Lung (tissue), 12 donors: ENCODE data around the gene DCLK2. TPM values are rescaled to one million over a fixed set of nuclear protein-coding genes. Genes with fewer than 3 reads are reported as not detected.
A peak's percentile ranks its signal among the peaks of the same experiment; 100 is the strongest.

Experiments
- ATAC-seq: fragments of 200-7000 bp; cut with Tn5 transposase; one replicate; pipeline ENCODE4 v1.9.1; 2020; ENCODE audit warnings: moderate number of reproducible peaks; ENCODE audit not compliant: insufficient read depth, low FRiP score
- DNase-seq, 3 donors: peaks; one replicate each; pipeline ENCODE4 v3.0.0-alpha.2; 2013 to 2017
- H3K27ac ChIP-seq, 2 donors: one replicate each; pipeline ENCODE4 v1.5.1; 2013; ENCODE audit warnings: mild to moderate bottlenecking in 2 of 2, moderate library complexity in 2 of 2, control low read depth in 1 of 2, inconsistent platforms in 1 of 2, low read depth in 1 of 2, low read length in 1 of 2
- H3K27me3 ChIP-seq, 3 donors: one replicate each; pipeline ENCODE4 v1.5.1; 2013; ENCODE audit warnings: low read length in 2 of 3; ENCODE audit not compliant: control insufficient read depth in 3 of 3, insufficient read depth in 3 of 3
- H3K36me3 ChIP-seq, 4 donors: one replicate each; pipeline ENCODE4 v1.5.1; 2013; ENCODE audit warnings: low read length in 4 of 4, mild to moderate bottlenecking in 1 of 4, moderate library complexity in 1 of 4; ENCODE audit not compliant: control insufficient read depth in 4 of 4, insufficient read depth in 4 of 4
- H3K4me1 ChIP-seq, 5 donors: one replicate each; pipeline ENCODE4 v1.5.1; 2013; ENCODE audit warnings: low read length in 5 of 5, mild to moderate bottlenecking in 2 of 5, moderate library complexity in 1 of 5; ENCODE audit not compliant: control insufficient read depth in 5 of 5, insufficient read depth in 5 of 5
- H3K4me3 ChIP-seq: one replicate; pipeline ENCODE4 v1.5.1; 2013; ENCODE audit warnings: mild to moderate bottlenecking, control low read depth, moderate library complexity
- H3K9ac ChIP-seq, 2 donors: one replicate each; pipeline ENCODE4 v1.5.1; 2013; ENCODE audit warnings: low read length in 2 of 2, control low read depth in 1 of 2; ENCODE audit not compliant: insufficient read depth in 1 of 2
- H3K9me3 ChIP-seq, 4 donors: one replicate each; pipeline ENCODE4 v1.5.1; 2013; ENCODE audit warnings: low read length in 3 of 4, mild to moderate bottlenecking in 1 of 4, moderate library complexity in 1 of 4; ENCODE audit not compliant: control insufficient read depth in 4 of 4, insufficient read depth in 3 of 4
- WGBS, 2 donors: extraction: QIAGEN DNeasy Blood & Tissue Kit; methylation state at CpG; one replicate each; pipeline ENCODE4 v1.1.7; 2013; 5-methylcytosine and 5-hydroxymethylcytosine counted together
- polyA plus RNA-seq, 2 donors: library from polyadenylated mRNA; stranded (reverse); fragments of 200-250 nt; gene quantifications; one replicate each; pipeline ENCODE4 v1.2.1, GENCODE V29; 2013
- total RNA-seq, 2 donors: library from RNA; depleted of rRNA in 1 of 2; stranded (reverse); fragments of >200 nt in 1 of 2; gene quantifications; one replicate each; pipeline ENCODE4 v1.2.1, GENCODE V29; 2014 to 2021
- TF ChIP-seq, protein P1 (sequence below): IDR thresholded peaks from 2 replicates; pipeline ENCODE4 v1.5.1; 2012; ENCODE audit warnings: mild to moderate bottlenecking; ENCODE audit errors: control extremely low read depth, extremely low read depth
- donor health status: control.
- donor health status: control.
- donor health status: Bipolar disorder and iron deficiency.
- donor health status: healthy.
- donor health status: DM: yes; HTN: yes; CAD: no.

Gene DCLK2
- total and polyA plus RNA-seq, 4 donors: 1.4 to 11.8 (median 2.7) TPM

DNA sequence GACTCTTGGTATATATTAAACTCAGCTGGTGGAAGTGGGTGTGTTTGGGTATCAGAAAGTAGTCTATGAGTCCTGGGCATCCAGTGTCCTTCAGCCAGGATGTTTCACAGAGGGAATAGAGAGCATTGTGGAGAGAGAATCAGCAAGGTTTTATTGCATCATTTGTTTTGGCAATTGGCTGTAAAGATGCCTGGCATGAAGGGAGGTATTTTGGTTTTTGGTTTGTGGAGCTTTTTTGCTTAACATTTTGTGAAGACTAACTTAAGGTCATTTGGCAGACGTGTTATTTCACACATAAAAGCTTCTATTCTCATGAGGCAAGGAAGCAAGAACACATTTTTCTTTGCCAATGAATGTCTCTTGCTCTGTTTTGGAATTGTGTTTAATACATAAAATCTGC, 71.1 kb downstream of the DCLK2 start:
- Histone ChIP-seq H3K4me1 (peaks cover 0 to 7% (median 0%) of the 10 kb centered on the region in 5 donors), H3K27me3 (no peaks in the 10 kb centered on the region), H3K27ac (no peak overlapping the region), H3K9me3 (no peaks in the 10 kb centered on the region), H3K4me3 (no peak overlapping the region), H3K36me3 (no peaks in the 10 kb centered on the region), H3K9ac (no peak overlapping the region)
- TF ChIP-seq, protein P1, sequence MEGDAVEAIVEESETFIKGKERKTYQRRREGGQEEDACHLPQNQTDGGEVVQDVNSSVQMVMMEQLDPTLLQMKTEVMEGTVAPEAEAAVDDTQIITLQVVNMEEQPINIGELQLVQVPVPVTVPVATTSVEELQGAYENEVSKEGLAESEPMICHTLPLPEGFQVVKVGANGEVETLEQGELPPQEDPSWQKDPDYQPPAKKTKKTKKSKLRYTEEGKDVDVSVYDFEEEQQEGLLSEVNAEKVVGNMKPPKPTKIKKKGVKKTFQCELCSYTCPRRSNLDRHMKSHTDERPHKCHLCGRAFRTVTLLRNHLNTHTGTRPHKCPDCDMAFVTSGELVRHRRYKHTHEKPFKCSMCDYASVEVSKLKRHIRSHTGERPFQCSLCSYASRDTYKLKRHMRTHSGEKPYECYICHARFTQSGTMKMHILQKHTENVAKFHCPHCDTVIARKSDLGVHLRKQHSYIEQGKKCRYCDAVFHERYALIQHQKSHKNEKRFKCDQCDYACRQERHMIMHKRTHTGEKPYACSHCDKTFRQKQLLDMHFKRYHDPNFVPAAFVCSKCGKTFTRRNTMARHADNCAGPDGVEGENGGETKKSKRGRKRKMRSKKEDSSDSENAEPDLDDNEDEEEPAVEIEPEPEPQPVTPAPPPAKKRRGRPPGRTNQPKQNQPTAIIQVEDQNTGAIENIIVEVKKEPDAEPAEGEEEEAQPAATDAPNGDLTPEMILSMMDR: no peak
- DNase-seq (peak in 1 of 3 donors; percentile 21), ATAC-seq (no peak)
- WGBS, 2 donors: 67 to 80% methylated on average over 1 of the region's 1 CpG

DNA sequence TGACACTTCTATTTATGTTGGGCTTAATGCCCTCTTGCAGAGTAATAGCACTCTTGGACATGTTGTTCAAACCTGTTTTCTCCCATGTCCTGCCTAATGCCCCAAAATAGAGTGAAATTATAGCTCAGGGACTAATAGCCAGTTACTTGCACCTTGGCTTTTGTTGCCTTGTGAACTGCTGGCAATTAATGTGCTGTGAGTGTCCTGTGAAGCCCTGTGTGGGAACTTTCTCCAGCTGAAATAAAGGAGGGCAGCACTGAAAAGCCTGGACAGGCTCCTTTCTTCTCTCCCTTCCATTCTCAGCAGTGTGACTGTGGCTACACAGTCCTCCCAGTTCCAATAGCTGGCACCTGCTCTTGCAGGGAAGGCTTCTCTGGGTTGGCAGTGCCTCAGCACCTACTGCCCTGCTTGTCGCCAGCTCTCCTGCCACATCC, 72.4 kb downstream of the DCLK2 start:
- H3K4me3 ChIP-seq: no peak overlapping the region
- DNase-seq (no peak), ATAC-seq (no peak)
- no peaks in the 10 kb centered on the region for H3K9me3 ChIP-seq
- H3K27me3 ChIP-seq: no peaks in the 10 kb centered on the region
- H3K27ac ChIP-seq: no peak overlapping the region
- H3K36me3 ChIP-seq: no peaks in the 10 kb centered on the region
- peaks cover 0 to 7% (median 0%) of the 10 kb centered on the region in 5 donors for H3K4me1 ChIP-seq
- WGBS, 2 donors: 87 to 100% methylated on average over 1 of the region's 1 CpG
- TF ChIP-seq, protein P1: no peak
- no peak overlapping the region for H3K9ac ChIP-seq

DNA sequence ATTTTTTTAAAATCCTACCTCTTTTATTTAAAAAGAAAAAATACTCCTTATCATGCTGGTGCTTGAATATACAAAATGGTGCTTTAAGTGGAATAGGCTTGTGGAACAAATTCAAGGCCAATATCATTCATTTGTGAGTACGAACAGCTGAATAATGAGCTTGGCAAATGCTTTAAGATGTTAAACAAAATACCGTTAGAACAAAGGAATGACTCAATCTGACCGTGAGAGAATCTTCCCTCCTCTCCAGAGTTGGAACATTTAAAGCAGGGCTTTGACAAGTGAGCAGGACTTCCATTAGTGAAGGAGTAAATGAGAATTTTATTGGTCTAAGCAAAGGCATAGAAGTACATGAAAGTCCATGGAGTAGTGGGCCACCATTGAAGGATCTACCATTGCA, 74.5 kb downstream of the DCLK2 start:
- no peak overlapping the region for H3K9ac ChIP-seq
- H3K9me3 ChIP-seq: no peaks in the 10 kb centered on the region
- WGBS, 2 donors: 56 to 75% methylated on average over 3 of the region's 3 CpGs
- TF ChIP-seq, protein P1: no peak
- peaks cover 0 to 7% (median 0%) of the 10 kb centered on the region in 5 donors for H3K4me1 ChIP-seq
- no peak for ATAC-seq
- H3K27me3 ChIP-seq: no peaks in the 10 kb centered on the region
- DNase-seq: no peak
- no peaks in the 10 kb centered on the region for H3K36me3 ChIP-seq
- no peak overlapping the region for H3K4me3 ChIP-seq
- peak overlapping the region in 1 of 2 donors; percentile 7 for H3K27ac ChIP-seq

DNA sequence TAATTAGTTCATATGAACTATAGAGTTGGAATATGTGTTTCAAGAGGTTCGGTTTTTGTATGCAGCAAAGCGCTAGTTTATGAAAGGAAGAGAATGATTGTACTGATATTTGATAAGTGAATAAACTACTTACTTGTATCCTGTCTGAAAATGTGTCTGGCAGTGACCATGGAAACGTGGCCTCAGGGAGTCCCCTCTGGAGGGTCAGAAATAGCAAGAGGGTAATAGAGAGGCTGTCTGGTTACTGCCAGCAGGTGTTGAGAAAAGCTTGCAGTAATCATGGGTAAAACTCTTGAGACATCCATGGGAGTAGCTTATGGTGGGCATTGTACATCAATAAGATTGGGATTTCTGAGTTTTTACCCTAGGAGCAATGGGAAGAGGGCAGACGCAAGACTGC, 77.1 kb downstream of the DCLK2 start:
- peaks cover 0 to 9% (median 3%) of the 10 kb centered on the region in 5 donors for H3K4me1 ChIP-seq
- DNase-seq (no peak), ATAC-seq (no peak)
- H3K27ac ChIP-seq: no peak overlapping the region
- TF ChIP-seq, protein P1: no peak
- no peak overlapping the region for H3K9ac ChIP-seq
- no peaks in the 10 kb centered on the region for H3K27me3 ChIP-seq
- no peaks in the 10 kb centered on the region for H3K9me3 ChIP-seq
- no peaks in the 10 kb centered on the region for H3K36me3 ChIP-seq
- H3K4me3 ChIP-seq: no peak overlapping the region
- 80 to 90% methylated on average over 4 of the region's 4 CpGs for WGBS, 2 donors
